KOPT-K1 (cell line): ENCODE results near the gene TSEN2.

Experiments used
- H3K27ac ChIP-seq: fragments of 200-600 bp; sonication (generic); 2 replicates; pipeline ENCODE4 v1.5.1; 2016; ENCODE audit warnings: antibody characterized with exemption, mild to moderate bottlenecking, low read depth, low read length; ENCODE audit not compliant: poor library complexity, severe bottlenecking
- H3K36me3 ChIP-seq: fragments of 200-600 bp; sonication (generic); 2 replicates; pipeline ENCODE4 v1.5.1; 2017; ENCODE audit warnings: antibody characterized with exemption, mild to moderate bottlenecking, low read length, moderate library complexity; ENCODE audit not compliant: insufficient read depth
- H3K9me3 ChIP-seq: fragments of 200-600 bp; sonication (generic); 2 replicates; pipeline ENCODE4 v1.5.1; 2017; ENCODE audit warnings: antibody characterized with exemption, low read length, mild to moderate bottlenecking; ENCODE audit not compliant: insufficient read depth, poor library complexity, severe bottlenecking

The TSEN2 gene

DNA sequence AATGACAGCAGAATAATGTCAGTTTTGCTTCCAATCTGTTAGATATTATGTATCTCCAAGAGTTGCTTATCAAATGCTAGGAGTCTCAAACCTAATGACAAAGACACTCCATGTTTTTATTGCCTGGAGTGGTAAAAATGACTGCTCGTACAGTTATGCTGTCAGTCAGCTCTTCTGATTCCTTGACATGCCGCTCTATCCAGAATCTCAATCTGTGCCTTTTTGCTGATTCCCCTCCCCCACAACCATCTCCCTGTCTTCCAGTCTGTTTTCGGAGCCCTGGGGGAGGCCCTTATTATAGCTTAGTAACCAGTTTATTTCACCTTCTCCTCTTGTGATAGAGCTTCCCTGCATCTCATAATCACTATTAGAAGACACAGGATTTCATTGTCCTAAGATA, 75.2 kb downstream of the TSEN2 start:
- no peak overlapping the region for H3K27ac ChIP-seq

DNA sequence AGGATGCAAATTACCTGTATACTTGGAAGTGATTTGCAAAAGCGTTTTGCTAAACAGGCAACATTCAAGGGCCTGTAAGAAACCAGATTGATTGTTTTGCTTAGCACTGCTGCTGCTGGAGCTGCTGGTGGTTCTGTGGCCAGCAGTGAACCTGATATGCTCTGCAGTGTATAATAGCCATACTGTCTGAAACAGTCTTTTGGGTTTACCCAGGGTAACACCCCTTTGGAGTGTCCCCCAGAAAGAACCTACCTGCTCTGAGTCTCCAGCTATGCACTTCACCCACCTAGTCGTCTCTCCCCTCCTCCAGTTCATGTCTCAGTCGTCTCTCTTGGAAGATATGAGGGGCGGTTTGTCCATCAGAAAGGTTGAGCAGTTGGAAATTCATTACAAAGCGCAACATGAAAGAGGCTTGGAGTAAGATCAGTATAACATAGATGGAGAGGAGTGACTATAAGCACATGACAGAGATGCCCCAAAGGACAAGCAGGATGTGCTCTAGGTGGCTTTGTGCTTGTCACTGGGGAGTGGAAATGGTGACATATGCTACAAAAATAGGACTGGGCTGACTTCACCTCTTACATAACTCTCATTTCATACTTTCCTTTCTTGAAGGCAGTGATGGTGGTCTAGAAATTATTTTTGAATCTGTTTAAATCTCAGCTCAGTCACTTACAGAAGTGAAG, 76.4 kb downstream of the TSEN2 start:
- H3K36me3 ChIP-seq = no peaks in the 10 kb centered on the region; the same call in 1 of the 2 replicates
- H3K27ac ChIP-seq = no peak overlapping the region
- H3K9me3 ChIP-seq = peaks cover 4% of the 10 kb centered on the region

More for the DNA sequence above, 75.2 kb downstream of the TSEN2 start:
- no peaks in the 10 kb centered on the region for H3K36me3 ChIP-seq
- H3K9me3 ChIP-seq = no peaks in the 10 kb centered on the region

DNA sequence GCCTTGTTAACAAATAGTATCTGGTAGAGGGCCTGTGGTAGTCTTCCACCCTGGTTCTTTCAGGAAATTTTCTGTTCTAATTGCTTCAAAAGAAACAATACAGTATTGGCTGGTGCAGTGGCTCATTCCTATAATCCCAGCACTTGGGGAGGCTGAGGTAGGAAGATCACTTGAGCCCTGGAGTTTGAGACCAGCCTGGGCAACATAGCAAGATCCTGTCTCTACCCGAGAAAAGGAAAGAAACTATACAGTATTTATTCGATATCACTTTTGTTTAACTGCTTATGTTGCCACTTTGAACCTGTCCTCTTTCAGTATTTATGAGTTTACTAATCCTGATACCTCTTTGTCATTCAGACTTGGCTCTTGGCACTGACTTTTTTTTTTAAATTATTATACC, 77.1 kb downstream of the TSEN2 start:
- H3K36me3 ChIP-seq = peaks cover 7% of the 10 kb centered on the region; the same call in 1 of the 2 replicates
- H3K9me3 ChIP-seq = peaks cover 12% of the 10 kb centered on the region
- H3K27ac ChIP-seq = no peak overlapping the region

DNA sequence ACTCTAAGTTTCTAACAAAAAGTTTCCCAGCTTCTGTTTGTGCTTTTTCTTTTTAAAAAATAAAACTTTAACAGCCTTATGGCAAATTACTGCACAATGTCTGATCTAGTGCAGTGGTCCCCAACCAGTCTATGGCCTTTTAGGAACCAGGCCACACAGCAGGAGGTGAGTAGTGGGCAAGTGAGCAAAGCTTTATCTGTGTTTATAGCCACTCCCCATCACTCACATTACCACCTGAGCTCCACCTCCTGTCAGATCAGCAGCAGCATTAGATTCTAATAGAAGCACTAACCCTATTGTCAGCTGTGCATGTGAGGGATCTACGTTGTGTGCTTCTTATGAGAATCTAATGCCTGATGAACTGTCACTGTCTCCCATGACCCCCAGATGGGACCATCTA, 78.2 kb downstream of the TSEN2 start:
- no peak overlapping the region for H3K27ac ChIP-seq
- peaks cover 20% of the 10 kb centered on the region for H3K9me3 ChIP-seq
- peaks cover 7% of the 10 kb centered on the region; the same call in 1 of the 2 replicates for H3K36me3 ChIP-seq

DNA sequence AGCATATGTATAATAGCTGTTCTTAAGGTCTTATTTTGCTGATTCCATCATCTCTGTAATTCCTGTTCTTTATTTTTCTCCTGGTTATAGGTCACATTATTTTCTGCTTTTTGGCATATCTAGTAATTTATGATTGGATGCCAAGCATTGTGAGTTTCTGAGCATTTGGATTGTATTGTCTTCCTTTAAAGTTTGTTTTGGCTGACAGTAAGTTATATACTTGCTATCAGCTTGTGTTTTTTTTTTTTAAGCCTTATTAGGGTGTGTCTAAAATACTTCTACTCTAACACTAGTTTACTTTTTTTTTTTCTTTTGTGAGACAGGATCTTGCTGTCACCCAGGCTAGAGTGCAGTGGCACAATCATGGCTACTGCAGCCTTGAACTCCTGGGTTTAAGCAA, 82.7 kb downstream of the TSEN2 start:
- Histone ChIP-seq H3K36me3 (peaks cover 41% of the 10 kb centered on the region), H3K27ac (no peak overlapping the region), H3K9me3 (peaks cover 20% of the 10 kb centered on the region)

DNA sequence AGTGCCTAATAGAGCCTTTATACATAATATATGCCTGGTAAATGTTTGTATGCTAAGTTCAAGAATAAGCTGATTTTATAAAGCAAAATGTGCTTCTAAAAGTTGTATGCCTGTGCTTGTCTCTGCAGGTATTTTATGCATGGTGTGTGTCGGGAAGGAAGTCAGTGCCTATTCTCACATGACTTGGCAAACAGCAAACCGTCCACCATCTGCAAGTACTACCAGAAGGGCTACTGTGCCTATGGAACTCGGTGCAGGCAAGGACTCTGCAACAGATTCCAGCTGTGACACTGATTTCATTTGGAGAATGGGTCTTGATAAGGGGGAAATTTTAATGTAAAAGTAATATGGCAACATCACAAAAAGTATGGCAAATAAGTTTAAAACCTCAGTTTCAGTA, 84.5 kb downstream of the TSEN2 start:
- Histone ChIP-seq H3K27ac (no peak overlapping the region), H3K36me3 (peaks cover 58% of the 10 kb centered on the region), H3K9me3 (peaks cover 20% of the 10 kb centered on the region)

DNA sequence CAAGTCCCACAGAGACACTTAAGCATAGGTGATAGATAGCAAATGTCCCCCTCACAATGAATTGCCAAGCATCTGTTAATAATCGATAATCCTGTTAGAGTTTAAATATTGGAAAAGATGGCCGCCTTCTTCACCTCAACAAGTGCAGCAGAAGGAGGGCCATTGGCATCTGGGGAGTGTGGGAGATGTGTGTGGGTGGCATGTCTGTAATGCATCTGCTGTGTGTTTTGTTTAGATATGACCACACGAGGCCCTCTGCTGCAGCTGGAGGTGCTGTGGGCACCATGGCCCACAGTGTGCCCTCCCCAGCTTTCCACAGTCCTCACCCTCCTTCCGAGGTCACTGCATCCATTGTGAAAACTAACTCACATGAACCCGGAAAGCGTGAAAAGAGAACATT, 85.6 kb downstream of the TSEN2 start:
- Histone ChIP-seq H3K9me3 (peaks cover 20% of the 10 kb centered on the region), H3K36me3 (peaks cover 69% of the 10 kb centered on the region), H3K27ac (no peak overlapping the region)

DNA sequence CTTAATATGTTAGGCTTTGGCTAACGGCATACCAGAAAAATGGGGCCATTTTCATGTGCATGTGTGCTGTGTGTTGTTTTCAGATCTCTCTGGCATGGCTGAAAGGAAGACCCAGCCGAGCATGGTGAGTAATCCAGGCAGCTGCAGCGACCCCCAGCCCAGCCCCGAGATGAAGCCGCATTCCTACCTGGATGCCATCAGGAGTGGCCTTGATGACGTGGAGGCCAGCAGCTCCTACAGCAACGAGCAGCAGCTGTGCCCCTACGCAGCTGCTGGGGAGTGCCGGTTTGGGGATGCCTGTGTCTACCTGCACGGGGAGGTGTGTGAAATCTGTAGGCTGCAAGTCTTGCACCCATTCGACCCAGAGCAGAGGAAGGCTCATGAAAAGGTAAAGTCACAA, 87.7 kb downstream of the TSEN2 start:
- Histone ChIP-seq H3K9me3 (peaks cover 4% of the 10 kb centered on the region), H3K36me3 (peaks cover 83% of the 10 kb centered on the region), H3K27ac (no peak overlapping the region)

DNA sequence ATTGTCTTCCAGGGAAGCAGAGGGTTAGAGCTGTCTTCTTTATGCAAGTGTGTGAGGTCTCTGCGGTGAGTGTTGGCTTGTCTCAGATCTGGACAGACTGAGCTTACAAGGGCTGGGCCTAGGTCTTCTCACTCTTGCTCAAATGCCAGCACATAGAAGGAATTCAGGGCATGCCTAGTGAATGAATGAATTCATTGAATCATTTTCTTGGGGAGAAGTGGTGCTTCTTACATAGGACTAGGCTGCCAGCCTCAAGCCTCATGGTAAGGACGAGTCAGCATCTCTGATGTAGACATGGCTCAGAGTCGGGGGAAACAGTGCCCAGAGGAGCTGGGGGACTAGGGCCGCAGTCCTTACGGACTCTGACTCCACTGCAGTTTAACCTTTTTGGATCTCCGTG, 89.9 kb downstream of the TSEN2 start:
- peaks cover 5% of the 10 kb centered on the region for H3K9me3 ChIP-seq
- no peak overlapping the region for H3K27ac ChIP-seq
- peaks cover 99% of the 10 kb centered on the region for H3K36me3 ChIP-seq

DNA sequence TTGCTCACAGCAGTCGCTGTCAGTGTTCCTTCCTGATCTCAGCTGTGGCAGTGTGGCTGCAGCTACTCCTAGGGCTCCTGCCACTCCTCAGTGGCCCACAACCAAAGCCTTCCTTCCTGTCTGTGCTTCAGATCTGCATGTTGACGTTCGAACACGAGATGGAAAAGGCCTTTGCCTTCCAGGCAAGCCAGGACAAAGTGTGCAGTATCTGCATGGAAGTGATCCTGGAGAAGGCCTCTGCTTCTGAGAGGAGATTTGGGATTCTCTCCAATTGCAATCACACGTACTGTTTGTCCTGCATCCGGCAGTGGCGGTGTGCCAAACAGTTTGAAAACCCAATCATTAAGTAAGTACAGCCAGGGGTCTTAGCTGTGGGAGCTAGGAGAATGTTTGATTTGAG, 90.4 kb downstream of the TSEN2 start:
- Histone ChIP-seq H3K36me3 (peaks cover 99% of the 10 kb centered on the region), H3K27ac (no peak overlapping the region), H3K9me3 (peaks cover 5% of the 10 kb centered on the region)

DNA sequence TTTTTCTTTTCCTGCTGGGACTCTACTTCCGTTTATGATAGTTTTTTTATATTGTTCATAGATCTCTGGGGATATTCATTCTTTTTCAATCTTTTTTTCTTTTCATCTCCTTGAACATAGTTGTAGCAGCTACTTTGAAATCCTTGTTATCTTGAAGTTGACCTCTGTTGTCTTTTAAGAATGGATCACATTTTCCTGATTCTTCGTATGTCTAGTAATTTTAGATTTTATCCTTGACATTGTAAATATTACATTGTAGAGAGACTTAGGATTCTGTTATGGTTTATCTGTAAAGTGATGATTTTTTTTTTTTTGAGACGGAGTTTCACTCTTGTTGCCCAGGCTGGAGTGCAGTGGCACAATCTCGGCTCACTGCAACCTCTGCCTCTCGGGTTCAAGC, 93.1 kb downstream of the TSEN2 start:
- H3K9me3 ChIP-seq = peaks cover 5% of the 10 kb centered on the region
- H3K36me3 ChIP-seq = peaks cover 97% of the 10 kb centered on the region
- H3K27ac ChIP-seq = no peak overlapping the region

DNA sequence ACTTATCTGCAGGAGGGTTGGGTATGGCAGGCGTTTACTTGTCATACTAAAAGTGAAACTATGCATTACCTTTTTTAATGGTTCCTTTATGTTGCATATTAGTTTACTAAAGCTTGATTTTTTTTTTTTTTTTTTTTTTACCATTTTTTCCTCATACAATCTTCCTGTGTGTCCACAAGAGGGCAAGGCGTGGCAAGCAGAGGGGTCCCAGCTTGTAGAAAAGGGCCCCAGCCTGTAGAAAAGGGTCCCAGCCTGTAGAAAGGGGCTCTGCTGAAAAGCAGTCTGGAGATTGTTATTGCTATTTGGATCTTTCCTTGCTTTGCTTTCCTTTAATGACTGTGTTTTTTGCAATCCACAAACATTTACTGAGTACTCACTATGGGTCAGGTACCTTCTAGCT, 94.5 kb downstream of the TSEN2 start:
- Histone ChIP-seq H3K9me3 (peaks cover 5% of the 10 kb centered on the region), H3K27ac (no peak overlapping the region), H3K36me3 (peaks cover 98% of the 10 kb centered on the region)

DNA sequence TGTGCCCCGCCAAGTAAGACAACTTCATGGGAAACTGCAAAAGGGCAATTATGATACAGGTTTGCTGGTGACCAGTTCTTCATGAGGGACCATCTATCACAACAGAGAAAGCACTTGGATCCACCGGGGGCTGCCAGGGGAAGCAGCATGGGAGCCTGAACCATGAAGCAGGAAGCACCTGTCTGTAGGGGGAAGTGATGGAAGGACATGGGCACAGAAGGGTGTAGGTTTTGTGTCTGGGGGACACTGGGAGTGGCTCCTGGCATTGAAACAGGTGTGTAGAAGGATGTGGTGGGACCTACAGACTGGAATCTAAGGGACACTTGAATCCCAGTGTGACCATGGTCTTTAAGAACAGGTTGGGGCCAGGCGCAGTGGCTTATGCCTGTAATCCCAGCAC, 95.2 kb downstream of the TSEN2 start:
- no peak overlapping the region for H3K27ac ChIP-seq
- peaks cover 5% of the 10 kb centered on the region for H3K9me3 ChIP-seq
- peaks cover 98% of the 10 kb centered on the region for H3K36me3 ChIP-seq

DNA sequence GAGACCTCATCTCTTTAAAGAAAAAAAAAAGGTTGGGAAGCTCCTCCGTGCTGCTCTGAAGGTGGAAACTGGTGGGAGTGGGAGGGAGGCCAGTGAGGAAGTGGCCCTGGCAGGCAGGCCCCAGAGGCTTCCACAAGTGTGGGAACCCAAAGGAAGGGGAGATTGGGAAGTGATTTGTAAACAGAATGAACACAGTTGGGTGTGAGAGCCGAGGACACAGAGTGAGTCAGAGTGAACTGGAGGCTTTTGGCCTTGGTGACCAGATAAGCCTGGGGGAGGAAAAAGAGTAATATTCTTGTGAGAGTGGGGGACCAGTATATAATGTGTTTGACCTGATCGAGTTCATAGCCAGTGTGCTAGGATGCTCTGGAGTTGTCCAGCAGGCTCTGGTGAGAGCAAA, 95.6 kb downstream of the TSEN2 start:
- H3K36me3 ChIP-seq = peaks cover 98% of the 10 kb centered on the region
- H3K27ac ChIP-seq = no peak overlapping the region
- H3K9me3 ChIP-seq = peaks cover 5% of the 10 kb centered on the region

DNA sequence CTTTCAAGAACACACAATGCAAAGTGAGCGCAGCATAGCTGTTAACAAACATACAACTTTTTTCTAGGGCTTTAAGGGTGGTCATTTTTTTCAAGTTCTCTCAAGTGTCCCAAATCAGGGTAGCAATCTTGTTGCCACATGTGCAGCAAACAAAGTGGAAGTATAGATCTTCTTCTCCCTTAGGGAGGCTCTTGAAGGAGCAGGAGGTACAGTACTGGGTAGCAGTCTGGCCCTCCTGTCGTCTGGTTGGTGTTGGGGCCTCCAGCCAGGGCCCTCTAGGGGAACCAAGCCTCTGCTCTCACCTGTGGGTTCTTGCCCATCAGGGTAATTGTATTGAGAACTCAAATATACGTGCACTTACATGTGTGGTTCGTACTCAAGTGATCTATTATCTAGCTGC, 98.5 kb downstream of the TSEN2 start:
- Histone ChIP-seq H3K36me3 (peaks cover 97% of the 10 kb centered on the region), H3K9me3 (no peaks in the 10 kb centered on the region), H3K27ac (no peak overlapping the region)
